ENCODE results near the gene FGR.

Gene FGR

GRCh38 chr1:27607239-27607804 is 27.7 kb downstream of the FGR start:
- Histone ChIP-seq H3K9me3 (no peaks in the 10 kb centered on the region), H3K4me3 (0 out of 2 replicates have a peak overlapping the region, but pooled peaks have one; percentile 1), H3K4me1 (peaks cover 62% of the 10 kb centered on the region), H3K27ac (peak overlapping the region; percentile 78), H3K27me3 (no peaks in the 10 kb centered on the region), H3K9ac (peak overlapping the region; percentile 57; the same call in 1 of the 2 replicates), H3K4me2 (peak overlapping the region; percentile 80), H4K20me1 (peaks cover 3% of the 10 kb centered on the region), H3K36me3 (no peaks in the 10 kb centered on the region)
- no peak for TF ChIP-seq Cebpa-rat (IDR thresholded peaks at IDR 0.05)

GRCh38 chr1:27606708-27607238 is 28.2 kb downstream of the FGR start:
- no peak for TF ChIP-seq Cebpa-rat (IDR thresholded peaks at IDR 0.05)
- Histone ChIP-seq H3K36me3 (no peaks in the 10 kb centered on the region), H3K27ac (peak overlapping the region; percentile 78), H3K9me3 (no peaks in the 10 kb centered on the region), H4K20me1 (peaks cover 9% of the 10 kb centered on the region), H3K4me1 (peaks cover 67% of the 10 kb centered on the region), H3K9ac (peak overlapping the region; percentile 57), H3K4me3 (0 out of 2 replicates have a peak overlapping the region, but pooled peaks have one; percentile 1), H3K4me2 (peak overlapping the region; percentile 80), H3K27me3 (no peaks in the 10 kb centered on the region)

GRCh38 chr1:27605796-27606707 is 28.9 kb downstream of the FGR start:
- Histone ChIP-seq H3K4me3 (no peak overlapping the region), H3K27ac (peak overlapping the region; percentile 78), H3K4me1 (peaks cover 74% of the 10 kb centered on the region), H4K20me1 (peaks cover 16% of the 10 kb centered on the region), H3K36me3 (no peaks in the 10 kb centered on the region), H3K9ac (peak overlapping the region; percentile 57), H3K4me2 (peak overlapping the region; percentile 80), H3K9me3 (no peaks in the 10 kb centered on the region), H3K27me3 (no peaks in the 10 kb centered on the region)
- no peak for TF ChIP-seq Cebpa-rat (IDR thresholded peaks at IDR 0.05)

- Histone ChIP-seq H3K4me3 (no peak overlapping the region), H3K4me1 (peaks cover 79% of the 10 kb centered on the region), H3K4me2 (peak overlapping the region; percentile 80), H3K36me3 (no peaks in the 10 kb centered on the region), H3K27me3 (no peaks in the 10 kb centered on the region), H3K9ac (no peak overlapping the region), H3K27ac (no peak overlapping the region), H4K20me1 (peaks cover 23% of the 10 kb centered on the region), H3K9me3 (no peaks in the 10 kb centered on the region)
- TF ChIP-seq Cebpa-rat (IDR thresholded peaks at IDR 0.05), result no peak
These were observed 29.7 kb downstream of the FGR start for GRCh38 chr1:27605300-27605766.

GRCh38 chr1:27604579-27605299 is 30.2 kb downstream of the FGR start:
- H3K4me2 ChIP-seq, result peak overlapping the region; percentile 80
- H3K9me3 ChIP-seq, result no peaks in the 10 kb centered on the region
- no peaks in the 10 kb centered on the region for H3K36me3 ChIP-seq
- H3K27ac ChIP-seq, result no peak overlapping the region
- peaks cover 79% of the 10 kb centered on the region for H3K4me1 ChIP-seq
- peaks cover 29% of the 10 kb centered on the region for H4K20me1 ChIP-seq
- H3K4me3 ChIP-seq, result peak overlapping the region; percentile 98
- no peak for TF ChIP-seq Cebpa-rat (IDR thresholded peaks at IDR 0.05)
- H3K9ac ChIP-seq, result peak overlapping the region; percentile 95
- H3K27me3 ChIP-seq, result no peaks in the 10 kb centered on the region

GRCh38 chr1:27603681-27604578 is 31.1 kb downstream of the FGR start, which contains the start of gene AHDC1:
TSS of gene AHDC1 (minus strand) at chr1:27604144. CDS start at chr1:27552115, 52,029 bp downstream.
- Histone ChIP-seq H3K9ac (peak within 1 kb of the TSS; percentile 95), H3K4me2 (peak within 1 kb of the TSS; percentile 100), H3K36me3 (no peaks in the 10 kb centered on the region), H3K4me3 (peak within 1 kb of the TSS; percentile 98), H3K4me1 (peaks cover 79% of the 10 kb centered on the region), H3K27me3 (no peaks in the 10 kb centered on the region), H3K9me3 (no peaks in the 10 kb centered on the region), H4K20me1 (peaks cover 37% of the 10 kb centered on the region), H3K27ac (peak within 1 kb of the TSS; percentile 94)
- TF ChIP-seq Cebpa-rat (IDR thresholded peaks at IDR 0.05), result no peak

- peaks cover 43% of the 10 kb centered on the region for H4K20me1 ChIP-seq
- H3K27ac ChIP-seq, result peak overlapping the region; percentile 94
- H3K4me3 ChIP-seq, result peak overlapping the region; percentile 98
- H3K4me1 ChIP-seq, result peaks cover 79% of the 10 kb centered on the region
- peak overlapping the region; percentile 95 for H3K9ac ChIP-seq
- no peaks in the 10 kb centered on the region for H3K27me3 ChIP-seq
- H3K9me3 ChIP-seq, result no peaks in the 10 kb centered on the region
- peak overlapping the region; percentile 100 for H3K4me2 ChIP-seq
- no peak for TF ChIP-seq Cebpa-rat (IDR thresholded peaks at IDR 0.05)
- no peaks in the 10 kb centered on the region for H3K36me3 ChIP-seq
These were observed 31.7 kb downstream of the FGR start for GRCh38 chr1:27603309-27603680.

- H3K27ac ChIP-seq, result peak overlapping the region; percentile 94
- peaks cover 79% of the 10 kb centered on the region for H3K4me1 ChIP-seq
- H4K20me1 ChIP-seq, result peaks cover 50% of the 10 kb centered on the region
- TF ChIP-seq Cebpa-rat (IDR thresholded peaks at IDR 0.05), result no peak
- H3K27me3 ChIP-seq, result no peaks in the 10 kb centered on the region
- no peaks in the 10 kb centered on the region for H3K36me3 ChIP-seq
- H3K9me3 ChIP-seq, result no peaks in the 10 kb centered on the region
- peak overlapping the region; percentile 100 for H3K4me2 ChIP-seq
- H3K9ac ChIP-seq, result peak overlapping the region; percentile 95
- H3K4me3 ChIP-seq, result peak overlapping the region; percentile 98
These were observed 32.3 kb downstream of the FGR start for GRCh38 chr1:27602462-27603308.
